Keratinocyte (primary cell): ENCODE data around the gene CUEDC1.

Experiments used
- EZH2 ChIP-seq: IDR thresholded peaks from one replicate; pipeline ENCODE4 v1.6.1; 2012; ENCODE audit warnings: inconsistent platforms, mild to moderate bottlenecking, low read length, moderate library complexity
- TF ChIP-seq, protein P1 (sequence below), 3 experiments: IDR thresholded peaks in 1 of 3; conservative IDR thresholded peaks in 1 of 3; optimal IDR thresholded peaks in 1 of 3; 2 replicates in 2 of 3; 3 replicates in 1 of 3; pipeline versions ENCODE3 to v1.5.1; 2011; ENCODE audit warnings: low read length in 3 of 3, mild to moderate bottlenecking in 3 of 3, moderate library complexity in 2 of 3, control low read depth in 1 of 3, inconsistent platforms in 1 of 3; ENCODE audit not compliant: insufficient read depth in 2 of 3; ENCODE audit errors: extremely low read depth in 1 of 3

- TF ChIP-seq, protein P1, sequence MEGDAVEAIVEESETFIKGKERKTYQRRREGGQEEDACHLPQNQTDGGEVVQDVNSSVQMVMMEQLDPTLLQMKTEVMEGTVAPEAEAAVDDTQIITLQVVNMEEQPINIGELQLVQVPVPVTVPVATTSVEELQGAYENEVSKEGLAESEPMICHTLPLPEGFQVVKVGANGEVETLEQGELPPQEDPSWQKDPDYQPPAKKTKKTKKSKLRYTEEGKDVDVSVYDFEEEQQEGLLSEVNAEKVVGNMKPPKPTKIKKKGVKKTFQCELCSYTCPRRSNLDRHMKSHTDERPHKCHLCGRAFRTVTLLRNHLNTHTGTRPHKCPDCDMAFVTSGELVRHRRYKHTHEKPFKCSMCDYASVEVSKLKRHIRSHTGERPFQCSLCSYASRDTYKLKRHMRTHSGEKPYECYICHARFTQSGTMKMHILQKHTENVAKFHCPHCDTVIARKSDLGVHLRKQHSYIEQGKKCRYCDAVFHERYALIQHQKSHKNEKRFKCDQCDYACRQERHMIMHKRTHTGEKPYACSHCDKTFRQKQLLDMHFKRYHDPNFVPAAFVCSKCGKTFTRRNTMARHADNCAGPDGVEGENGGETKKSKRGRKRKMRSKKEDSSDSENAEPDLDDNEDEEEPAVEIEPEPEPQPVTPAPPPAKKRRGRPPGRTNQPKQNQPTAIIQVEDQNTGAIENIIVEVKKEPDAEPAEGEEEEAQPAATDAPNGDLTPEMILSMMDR (optimal IDR thresholded peaks at IDR 0.05 in 1 of 3, IDR thresholded peaks at IDR 0.05 in 1 of 3, conservative IDR thresholded peaks at IDR 0.05 in 1 of 3; ENCODE audit: extremely low read depth in 1 of 3, insufficient read depth in 2 of 3, low read length in 3 of 3), result no peak
- no peak for TF ChIP-seq EZH2
These were observed 79.0 kb downstream of the CUEDC1 start for GRCh38 chr17:57876023-57876865.
